ENCODE measurements around the gene SLC17A4.

SLC17A4 gene

GRCh38 chr6:25792016-25792415, 37.5 kb downstream of the SLC17A4 start:
- ChIA-PET CTCF (interaction anchor here (1.4 kb wide), 1 partner anchor 213 kb away, joined by 3 read pairs; no protein-coding TSS in a partner anchor), POLR2A (no interaction called here)
- no peak for TF ChIP-seq CTCF (IDR thresholded peaks at IDR 0.05; ENCODE audit: control extremely low read depth, extremely low read depth, low read depth, missing control alignments)
- no peak for DNase-seq (ENCODE audit: extremely low spot score)

GRCh38 chr6:25793970-25794369, 39.4 kb downstream of the SLC17A4 start:
- TF ChIP-seq CTCF (IDR thresholded peaks at IDR 0.05; ENCODE audit: control extremely low read depth, extremely low read depth, low read depth, missing control alignments) = no peak
- CTCF ChIA-PET = interaction anchor here (1.1 kb wide), 1 partner anchor 9 kb away, joined by 3 read pairs; no protein-coding TSS in a partner anchor
- DNase-seq (ENCODE audit: extremely low spot score) = no peak
- POLR2A ChIA-PET = no interaction called here

DNA sequence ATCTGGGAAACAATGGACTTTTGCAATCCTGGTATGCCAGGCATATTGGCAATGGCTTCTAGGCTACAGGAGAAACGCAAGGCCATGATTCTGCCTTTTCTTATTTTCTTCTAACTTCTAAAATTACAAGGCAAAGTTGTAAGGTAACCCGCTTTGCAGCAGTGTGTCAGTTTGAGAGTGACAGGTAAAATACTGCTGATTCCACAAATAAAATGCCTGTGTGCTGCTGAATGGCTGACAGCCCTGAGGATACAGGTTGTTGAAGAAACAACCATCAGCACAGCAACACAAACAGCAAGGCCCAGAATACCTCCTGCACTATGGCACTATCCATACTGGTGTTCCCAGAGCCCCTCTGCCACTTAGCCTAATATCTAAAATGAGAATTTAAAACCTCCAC, 40.2 kb downstream of the SLC17A4 start:
- no peak for TF ChIP-seq CTCF (IDR thresholded peaks at IDR 0.05; ENCODE audit: control extremely low read depth, extremely low read depth, low read depth, missing control alignments)
- ChIA-PET CTCF (no interaction called here), POLR2A (no interaction called here)
- DNase-seq (ENCODE audit: extremely low spot score) = no peak

GRCh38 chr6:25801436-25801835, 46.9 kb downstream of the SLC17A4 start:
- DNase-seq (ENCODE audit: extremely low spot score) = no peak
- ChIA-PET POLR2A (no interaction called here), CTCF (no interaction called here)
- no peak for TF ChIP-seq CTCF (IDR thresholded peaks at IDR 0.05; ENCODE audit: control extremely low read depth, extremely low read depth, low read depth, missing control alignments)

DNA sequence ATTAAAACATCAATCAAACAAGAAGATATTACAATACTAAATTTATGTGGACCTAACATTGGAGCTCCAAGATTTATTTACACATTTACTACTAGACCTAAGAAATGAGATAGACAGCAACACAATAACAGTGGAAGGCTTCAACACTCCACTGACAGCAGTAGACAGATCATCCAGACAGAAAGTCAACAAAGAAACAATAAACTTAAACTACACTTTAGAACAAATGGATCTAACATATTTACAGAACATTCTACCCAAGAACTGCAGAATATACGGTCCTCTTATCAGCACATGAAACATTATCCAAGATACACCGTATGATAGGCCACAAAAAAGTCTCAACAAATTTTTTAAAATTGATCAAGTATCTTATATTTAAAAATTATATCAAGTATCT, 50.3 kb downstream of the SLC17A4 start:
- no peak for TF ChIP-seq CTCF (IDR thresholded peaks at IDR 0.05; ENCODE audit: control extremely low read depth, extremely low read depth, low read depth, missing control alignments)
- no peak for DNase-seq (ENCODE audit: extremely low spot score)
- CTCF ChIA-PET = interaction anchor here (1.8 kb wide), 1 partner anchor 16 kb away, joined by 8 read pairs; no protein-coding TSS in a partner anchor
- POLR2A ChIA-PET = no interaction called here

GRCh38 chr6:25815194-25815593, 60.7 kb downstream of the SLC17A4 start:
- CTCF ChIA-PET = interaction anchor here (2.0 to 2.9 kb wide), 2 partner anchors 8 to 13 kb away, joined by 8 to 15 read pairs; no protein-coding TSS in a partner anchor
- POLR2A ChIA-PET = no interaction called here
- no peak for DNase-seq (ENCODE audit: extremely low spot score)
- no peak for TF ChIP-seq CTCF (IDR thresholded peaks at IDR 0.05; ENCODE audit: control extremely low read depth, extremely low read depth, low read depth, missing control alignments)

GRCh38 chr6:25816252-25816651, 61.7 kb downstream of the SLC17A4 start:
- no peak for TF ChIP-seq CTCF (IDR thresholded peaks at IDR 0.05; ENCODE audit: control extremely low read depth, extremely low read depth, low read depth, missing control alignments)
- ChIA-PET POLR2A (no interaction called here), CTCF (interaction anchor here (1.2 to 2.9 kb wide), 2 partner anchors 11 to 128 kb away, joined by 3 to 15 read pairs; no protein-coding TSS in a partner anchor)
- no peak for DNase-seq (ENCODE audit: extremely low spot score)
